ENCODE data around the gene BACH2. TPM values are rescaled to one million over a fixed set of nuclear protein-coding genes. Genes with fewer than 3 reads are reported as not detected.

BACH2 gene
- polyA plus RNA-seq, 1 experiment = 0.10 TPM

DNA sequence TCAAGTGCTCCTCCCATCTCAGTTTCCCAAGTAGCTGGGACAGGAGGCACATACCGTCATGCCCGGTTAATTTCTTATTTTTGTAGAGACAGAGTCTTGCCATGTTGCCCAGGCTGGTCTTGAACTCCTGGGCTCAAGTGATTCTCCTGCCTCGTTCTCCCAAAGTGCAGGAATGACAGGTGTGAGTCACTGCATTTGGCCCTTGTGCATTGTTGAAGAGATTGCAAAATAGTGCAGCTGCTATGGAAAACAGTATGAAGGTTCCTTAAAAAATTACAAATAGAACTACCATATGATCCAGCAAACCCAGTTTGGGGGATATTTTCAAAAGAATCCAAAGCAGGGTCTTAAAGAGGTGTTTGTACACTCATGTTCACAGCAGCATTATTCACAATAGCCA is 333.3 kb downstream of the BACH2 start:
- ChIA-PET POLR2A (no interaction called here), CTCF (no interaction called here)
- TF ChIP-seq, protein P1, sequence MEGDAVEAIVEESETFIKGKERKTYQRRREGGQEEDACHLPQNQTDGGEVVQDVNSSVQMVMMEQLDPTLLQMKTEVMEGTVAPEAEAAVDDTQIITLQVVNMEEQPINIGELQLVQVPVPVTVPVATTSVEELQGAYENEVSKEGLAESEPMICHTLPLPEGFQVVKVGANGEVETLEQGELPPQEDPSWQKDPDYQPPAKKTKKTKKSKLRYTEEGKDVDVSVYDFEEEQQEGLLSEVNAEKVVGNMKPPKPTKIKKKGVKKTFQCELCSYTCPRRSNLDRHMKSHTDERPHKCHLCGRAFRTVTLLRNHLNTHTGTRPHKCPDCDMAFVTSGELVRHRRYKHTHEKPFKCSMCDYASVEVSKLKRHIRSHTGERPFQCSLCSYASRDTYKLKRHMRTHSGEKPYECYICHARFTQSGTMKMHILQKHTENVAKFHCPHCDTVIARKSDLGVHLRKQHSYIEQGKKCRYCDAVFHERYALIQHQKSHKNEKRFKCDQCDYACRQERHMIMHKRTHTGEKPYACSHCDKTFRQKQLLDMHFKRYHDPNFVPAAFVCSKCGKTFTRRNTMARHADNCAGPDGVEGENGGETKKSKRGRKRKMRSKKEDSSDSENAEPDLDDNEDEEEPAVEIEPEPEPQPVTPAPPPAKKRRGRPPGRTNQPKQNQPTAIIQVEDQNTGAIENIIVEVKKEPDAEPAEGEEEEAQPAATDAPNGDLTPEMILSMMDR (IDR thresholded peaks at IDR 0.05; ENCODE audit: insufficient read depth, low read depth, low read length) = no peak
- no peaks in the 10 kb centered on the region for H3K36me3 ChIP-seq (ENCODE audit: control insufficient read depth, insufficient read depth, low read length)
- DNase-seq (ENCODE audit: low read depth) = no peak
- H3K4me3 ChIP-seq (ENCODE audit: low read depth, low read length) = no peak overlapping the region
- H3K27me3 ChIP-seq (ENCODE audit: control insufficient read depth, insufficient read depth, low read length) = no peaks in the 10 kb centered on the region; the same call in 1 of the 2 replicates

DNA sequence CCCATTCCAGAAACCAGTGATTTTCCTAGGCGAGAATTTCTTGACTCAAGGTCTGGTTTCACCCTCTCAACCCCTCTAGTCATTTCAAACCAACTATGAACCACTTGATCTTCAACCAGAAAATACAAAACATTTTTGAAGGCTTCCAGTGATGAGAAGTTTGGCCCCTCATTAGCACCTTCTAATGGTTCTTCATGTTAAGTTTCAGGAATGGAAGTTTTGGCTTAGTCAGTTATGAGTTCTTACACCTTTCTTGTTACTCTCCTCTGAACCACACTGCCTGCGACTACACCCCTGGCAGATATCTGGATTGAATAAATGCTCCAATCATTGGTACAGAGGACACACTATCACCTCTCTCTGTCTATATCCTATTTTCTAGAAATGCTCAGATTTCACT is 335.2 kb downstream of the BACH2 start:
- CTCF ChIA-PET = interaction anchor here (1.0 kb wide), 1 partner anchor 431 kb away, joined by 3 read pairs; no protein-coding TSS in a partner anchor
- no peak for DNase-seq (ENCODE audit: low read depth)
- Histone ChIP-seq H3K36me3 (ENCODE audit: control insufficient read depth, insufficient read depth, low read length) (no peaks in the 10 kb centered on the region), H3K27me3 (ENCODE audit: control insufficient read depth, insufficient read depth, low read length) (no peaks in the 10 kb centered on the region; the same call in 1 of the 2 replicates), H3K4me3 (ENCODE audit: low read depth, low read length) (no peak overlapping the region)
- TF ChIP-seq, protein P1 (IDR thresholded peaks at IDR 0.05; ENCODE audit: insufficient read depth, low read depth, low read length) = no peak
- POLR2A ChIA-PET = no interaction called here

DNA sequence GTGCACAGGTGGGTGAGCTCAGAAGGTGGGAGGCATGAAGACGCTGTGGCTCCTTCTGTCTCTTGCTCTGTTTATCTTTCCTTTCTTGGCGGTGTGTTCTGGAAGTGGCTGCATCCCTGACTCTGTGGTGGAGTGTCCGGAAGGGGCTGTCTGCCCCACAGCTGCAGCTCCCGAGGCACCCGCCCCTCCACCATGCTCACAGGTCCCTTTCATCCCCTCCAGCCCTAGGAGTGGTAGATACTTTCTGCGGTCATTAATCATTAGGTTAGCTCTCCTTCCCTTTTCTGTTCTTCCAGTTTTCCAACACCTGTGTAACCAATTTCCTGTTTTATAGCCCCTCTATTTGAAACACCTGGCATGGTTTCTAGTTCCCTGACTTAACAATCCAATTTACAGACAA is 336.8 kb downstream of the BACH2 start:
- H3K4me3 ChIP-seq (ENCODE audit: low read depth, low read length) = no peak overlapping the region
- POLR2A ChIA-PET = no interaction called here
- no peaks in the 10 kb centered on the region for H3K36me3 ChIP-seq (ENCODE audit: control insufficient read depth, insufficient read depth, low read length)
- no peaks in the 10 kb centered on the region; the same call in 1 of the 2 replicates for H3K27me3 ChIP-seq (ENCODE audit: control insufficient read depth, insufficient read depth, low read length)
- CTCF ChIA-PET = interaction anchor here (0.7 kb wide), 1 partner anchor 519 kb away, joined by 3 read pairs; no protein-coding TSS in a partner anchor
- TF ChIP-seq, protein P1 (IDR thresholded peaks at IDR 0.05; ENCODE audit: insufficient read depth, low read depth, low read length) = no peak
- DNase-seq (ENCODE audit: low read depth) = no peak

DNA sequence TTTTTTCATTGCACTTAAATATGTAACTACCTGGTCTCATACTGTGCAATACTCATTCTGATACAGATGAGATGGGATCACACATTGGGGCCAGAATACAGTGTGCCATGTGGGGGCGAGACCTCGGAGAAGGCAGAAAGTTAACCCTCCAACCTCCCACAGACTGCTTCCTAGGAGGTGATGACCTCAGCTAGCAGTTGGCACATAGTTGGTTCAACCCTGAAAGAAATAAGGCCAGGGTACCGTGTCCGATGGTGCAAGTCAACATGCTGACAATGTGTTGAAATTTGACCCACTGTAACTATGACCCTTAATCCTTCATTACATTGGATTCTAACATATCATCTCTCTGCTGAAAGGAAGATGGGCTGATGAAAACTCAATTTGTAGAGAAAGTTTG is 340.5 kb downstream of the BACH2 start:
- TF ChIP-seq, protein P1 (IDR thresholded peaks at IDR 0.05; ENCODE audit: insufficient read depth, low read depth, low read length) = no peak
- Histone ChIP-seq H3K36me3 (ENCODE audit: control insufficient read depth, insufficient read depth, low read length) (no peaks in the 10 kb centered on the region), H3K27me3 (ENCODE audit: control insufficient read depth, insufficient read depth, low read length) (no peaks in the 10 kb centered on the region), H3K4me3 (ENCODE audit: low read depth, low read length) (no peak overlapping the region)
- ChIA-PET POLR2A (no interaction called here), CTCF (interaction anchor here (0.9 to 3.8 kb wide), 3 partner anchors 9 to 15 kb away, joined by 3 to 19 read pairs (median 8); no protein-coding TSS in a partner anchor)
- DNase-seq (ENCODE audit: low read depth) = no peak

DNA sequence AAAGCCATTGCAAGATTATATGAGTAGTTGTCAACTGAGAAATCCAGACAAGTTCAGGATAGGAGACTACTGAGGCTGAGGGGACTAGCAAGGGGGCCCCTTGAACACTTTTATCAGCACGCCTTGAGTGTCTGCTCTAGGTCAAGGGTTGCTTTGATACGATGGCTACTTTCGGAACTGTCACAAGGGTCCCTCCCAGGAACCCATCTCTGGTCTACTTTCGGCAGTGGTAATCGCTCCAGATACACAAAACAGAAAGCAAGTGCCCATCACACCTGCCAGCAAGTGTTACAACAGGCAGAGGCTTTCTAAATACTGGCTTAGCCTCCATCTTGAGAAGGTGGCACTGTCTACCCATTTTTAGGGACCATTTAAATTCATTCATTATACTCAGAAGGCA is 341.3 kb downstream of the BACH2 start:
- no peaks in the 10 kb centered on the region for H3K36me3 ChIP-seq (ENCODE audit: control insufficient read depth, insufficient read depth, low read length)
- DNase-seq (ENCODE audit: low read depth) = no peak
- ChIA-PET POLR2A (no interaction called here), CTCF (interaction anchor here (0.6 to 3.8 kb wide), 7 partner anchors 10 to 524 kb away, joined by 3 to 19 read pairs (median 4); no protein-coding TSS in a partner anchor)
- TF ChIP-seq, protein P1 (IDR thresholded peaks at IDR 0.05; ENCODE audit: insufficient read depth, low read depth, low read length) = no peak
- no peak overlapping the region for H3K4me3 ChIP-seq (ENCODE audit: low read depth, low read length)
- no peaks in the 10 kb centered on the region for H3K27me3 ChIP-seq (ENCODE audit: control insufficient read depth, insufficient read depth, low read length)

All from BJ (cell line).